SU-DHL-6 (cell line): Measurements from ENCODE around the gene CAPN3.

Experiments
- H2AFZ ChIP-seq: fragments of 200-600 bp; sonication (generic); 2 replicates; pipeline ENCODE4 v1.6.1; 2014; ENCODE audit warnings: low read depth, mild to moderate bottlenecking, moderate library complexity, mixed read lengths, antibody characterized with exemption, low read length; ENCODE audit not compliant: severe bottlenecking
- H3F3A ChIP-seq: fragments of 200-600 bp; shearing (Covaris generic); 2 replicates; pipeline ENCODE4 v1.6.0; 2016; ENCODE audit warnings: antibody characterized with exemption, mild to moderate bottlenecking; ENCODE audit not compliant: insufficient read depth
- H3K27ac ChIP-seq: fragments of 200-600 bp; sonication (generic); 2 replicates; pipeline ENCODE4 v1.5.1; 2016; ENCODE audit warnings: low read depth, mild to moderate bottlenecking, low read length, moderate library complexity, mixed read lengths
- H3K27me3 ChIP-seq: fragments of 200-600 bp; sonication (generic), shearing (Covaris generic); 2 replicates; pipeline ENCODE4 v1.6.0; 2014; ENCODE audit warnings: mild to moderate bottlenecking, low read length
- H3K36me3 ChIP-seq: fragments of 200-600 bp; sonication (generic); 2 replicates; pipeline ENCODE4 v1.6.1; 2014; ENCODE audit warnings: mild to moderate bottlenecking, low read length, mixed read lengths
- H3K4me2 ChIP-seq: fragments of 300-600, 200-600 bp; shearing (Covaris generic), sonication (generic); 2 replicates; pipeline ENCODE4 v1.6.0; 2014; ENCODE audit warnings: low read length, low read depth, mild to moderate bottlenecking; ENCODE audit not compliant: poor library complexity, severe bottlenecking
- H3K4me3 ChIP-seq: fragments of 200-600 bp; sonication (generic); 2 replicates; pipeline ENCODE4 v1.5.1; 2014; ENCODE audit warnings: antibody characterized with exemption, low read length, mild to moderate bottlenecking, mixed read lengths; ENCODE audit not compliant: insufficient read depth, poor library complexity, severe bottlenecking
- H3K79me2 ChIP-seq: fragments of 200-600 bp; sonication (generic); 2 replicates; pipeline ENCODE4 v1.6.1; 2014; ENCODE audit warnings: mild to moderate bottlenecking, low read length, moderate library complexity; ENCODE audit not compliant: insufficient read depth
- H3K9ac ChIP-seq: fragments of 200-600 bp; sonication (generic); 2 replicates; pipeline ENCODE4 v1.7.0; 2014; ENCODE audit warnings: mild to moderate bottlenecking, low read length
- H3K9me2 ChIP-seq: fragments of 200-600 bp; sonication (generic); replicated peaks from 2 replicates; pipeline ENCODE4 v1.6.1; 2014; ENCODE audit warnings: low read length; ENCODE audit not compliant: insufficient read depth
- H3K9me3 ChIP-seq: fragments of 200-600 bp; sonication (generic); 2 replicates; pipeline ENCODE4 v1.6.1; 2014; ENCODE audit warnings: low read length, mixed read lengths; ENCODE audit not compliant: insufficient read depth
- H4K20me1 ChIP-seq: fragments of 200-600 bp; sonication (generic); 2 replicates; pipeline ENCODE4 v1.6.1; 2014; ENCODE audit warnings: low read depth, mild to moderate bottlenecking, antibody characterized with exemption, low read length, moderate library complexity, mixed read lengths
- EZH2phosphoT487 ChIP-seq: fragments of 200-600 bp; sonication (generic), shearing (Covaris generic); conservative IDR thresholded peaks from 2 replicates; pipeline ENCODE4 v1.6.1; 2018; ENCODE audit warnings: mild to moderate bottlenecking, antibody characterized with exemption, low read length, moderate library complexity, mixed read lengths
- TF ChIP-seq, protein P1 (sequence below): fragments of 200-600 bp; sonication (generic); IDR thresholded peaks from one replicate; pipeline ENCODE4 v1.5.1; 2017; ENCODE audit warnings: antibody characterized with exemption, mild to moderate bottlenecking, low read length, moderate library complexity; ENCODE audit not compliant: insufficient read depth, poor library complexity, severe bottlenecking

The CAPN3 gene

DNA sequence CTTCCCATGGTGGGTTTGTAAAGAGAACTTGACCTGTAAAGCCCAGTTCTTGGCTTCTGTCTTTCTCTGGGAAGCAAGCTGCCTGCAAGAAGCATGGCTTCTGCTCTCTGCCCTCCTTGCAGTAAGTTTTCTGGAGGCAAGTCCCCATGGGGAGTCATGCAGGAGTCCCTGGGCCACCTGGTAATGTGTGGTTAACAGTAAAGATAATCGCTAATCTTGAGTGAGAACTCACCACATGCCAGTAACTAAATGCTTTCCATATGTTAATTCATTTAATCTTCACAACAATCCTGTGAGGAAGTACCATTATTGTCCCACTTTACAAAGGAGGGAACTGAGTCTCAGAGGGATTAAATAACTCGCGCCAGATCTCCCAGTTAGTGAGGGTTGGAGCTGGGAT lies 4.2 kb downstream of the CAPN3 start:
- no peaks in the 10 kb centered on the region for H3K79me2 ChIP-seq
- no peak overlapping the region for H3K9ac ChIP-seq
- H3K27me3 ChIP-seq: no peaks in the 10 kb centered on the region
- no peaks in the 10 kb centered on the region for H4K20me1 ChIP-seq
- no peak overlapping the region for H3K27ac ChIP-seq
- no peaks in the 10 kb centered on the region for H3F3A ChIP-seq
- no peaks in the 10 kb centered on the region for H3K9me2 ChIP-seq
- H3K9me3 ChIP-seq: no peaks in the 10 kb centered on the region
- H2AFZ ChIP-seq: no peak overlapping the region
- H3K4me2 ChIP-seq: no peak overlapping the region
- no peak overlapping the region for H3K4me3 ChIP-seq
- H3K36me3 ChIP-seq: no peaks in the 10 kb centered on the region
- TF ChIP-seq, protein P1, sequence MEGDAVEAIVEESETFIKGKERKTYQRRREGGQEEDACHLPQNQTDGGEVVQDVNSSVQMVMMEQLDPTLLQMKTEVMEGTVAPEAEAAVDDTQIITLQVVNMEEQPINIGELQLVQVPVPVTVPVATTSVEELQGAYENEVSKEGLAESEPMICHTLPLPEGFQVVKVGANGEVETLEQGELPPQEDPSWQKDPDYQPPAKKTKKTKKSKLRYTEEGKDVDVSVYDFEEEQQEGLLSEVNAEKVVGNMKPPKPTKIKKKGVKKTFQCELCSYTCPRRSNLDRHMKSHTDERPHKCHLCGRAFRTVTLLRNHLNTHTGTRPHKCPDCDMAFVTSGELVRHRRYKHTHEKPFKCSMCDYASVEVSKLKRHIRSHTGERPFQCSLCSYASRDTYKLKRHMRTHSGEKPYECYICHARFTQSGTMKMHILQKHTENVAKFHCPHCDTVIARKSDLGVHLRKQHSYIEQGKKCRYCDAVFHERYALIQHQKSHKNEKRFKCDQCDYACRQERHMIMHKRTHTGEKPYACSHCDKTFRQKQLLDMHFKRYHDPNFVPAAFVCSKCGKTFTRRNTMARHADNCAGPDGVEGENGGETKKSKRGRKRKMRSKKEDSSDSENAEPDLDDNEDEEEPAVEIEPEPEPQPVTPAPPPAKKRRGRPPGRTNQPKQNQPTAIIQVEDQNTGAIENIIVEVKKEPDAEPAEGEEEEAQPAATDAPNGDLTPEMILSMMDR: no peak
- TF ChIP-seq EZH2phosphoT487: no peak

DNA sequence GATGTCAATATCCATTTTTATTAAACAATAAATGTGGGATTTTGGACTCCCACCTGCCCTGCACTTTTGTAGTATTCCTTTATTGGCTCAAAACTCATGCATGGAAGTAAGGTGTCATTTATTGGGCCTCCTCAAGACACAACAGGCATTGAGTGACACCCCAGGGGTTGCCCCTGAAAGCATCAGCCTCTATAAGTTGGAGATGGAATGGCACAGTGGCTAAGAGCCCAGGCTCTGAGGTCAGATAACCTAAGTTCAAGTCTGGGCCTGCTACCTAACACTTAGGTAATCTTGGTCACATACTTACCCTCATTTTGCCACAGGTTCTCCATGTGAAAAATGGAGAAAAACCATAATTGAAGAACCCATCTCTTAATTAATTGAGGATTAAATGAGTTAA lies 4.6 kb downstream of the CAPN3 start:
- Histone ChIP-seq H3K27me3 (no peaks in the 10 kb centered on the region), H3K9me2 (no peaks in the 10 kb centered on the region), H3K9ac (no peak overlapping the region), H3F3A (no peaks in the 10 kb centered on the region), H2AFZ (no peak overlapping the region), H4K20me1 (no peaks in the 10 kb centered on the region), H3K4me3 (no peak overlapping the region), H3K27ac (no peak overlapping the region), H3K4me2 (no peak overlapping the region), H3K9me3 (no peaks in the 10 kb centered on the region), H3K36me3 (no peaks in the 10 kb centered on the region), H3K79me2 (no peaks in the 10 kb centered on the region)
- no peak for TF ChIP-seq EZH2phosphoT487
- TF ChIP-seq, protein P1: no peak

DNA sequence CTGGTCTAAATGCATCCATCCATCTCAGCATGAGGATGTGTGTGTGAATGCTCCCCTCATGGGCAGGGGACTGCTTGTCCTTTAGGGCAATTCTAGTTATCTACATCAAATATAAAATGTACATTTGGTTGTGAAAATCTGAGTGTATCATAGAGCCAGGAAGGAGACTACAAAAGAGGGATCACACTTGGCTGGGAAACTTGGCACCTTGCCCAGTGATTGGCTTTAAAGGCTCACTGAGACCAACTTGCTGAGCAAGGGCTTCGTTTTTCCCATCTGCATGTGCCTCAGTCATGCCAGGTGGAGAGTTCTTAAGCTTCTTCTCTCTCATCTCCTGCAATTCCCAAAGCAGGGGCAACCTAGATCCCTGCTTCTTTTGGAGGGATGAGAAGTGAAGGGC lies 5.2 kb downstream of the CAPN3 start:
- H4K20me1 ChIP-seq: no peaks in the 10 kb centered on the region
- no peaks in the 10 kb centered on the region for H3K9me2 ChIP-seq
- H3F3A ChIP-seq: no peaks in the 10 kb centered on the region
- no peaks in the 10 kb centered on the region for H3K79me2 ChIP-seq
- H3K27ac ChIP-seq: no peak overlapping the region
- H3K9ac ChIP-seq: no peak overlapping the region
- no peaks in the 10 kb centered on the region for H3K36me3 ChIP-seq
- H3K27me3 ChIP-seq: no peaks in the 10 kb centered on the region
- no peak overlapping the region for H3K4me3 ChIP-seq
- H2AFZ ChIP-seq: no peak overlapping the region
- H3K9me3 ChIP-seq: no peaks in the 10 kb centered on the region
- no peak overlapping the region for H3K4me2 ChIP-seq
- TF ChIP-seq, protein P1: no peak
- no peak for TF ChIP-seq EZH2phosphoT487
